ENCODE measurements around the gene NKX6-2.
"Not testable (repeated sequence)": the region's sequence is repeated elsewhere in the genome, so short reads cannot be mapped to it uniquely, and the experiment has no call there.

Gene NKX6-2

GRCh38 chr10:132785723-132786475 lies at the start of gene NKX6-2:
TSS of gene NKX6-2 (minus strand) at chr10:132786147. CDS start at chr10:132785948, 199 bp downstream.
- DNase-seq (ENCODE audit: low read depth), result no peak

- DNase-seq (ENCODE audit: low read depth), result no peak
Measured at GRCh38 chr10:132834891-132835847, 49.2 kb upstream of the NKX6-2 start.

- DNase-seq (ENCODE audit: low read depth), result no peak
Measured at GRCh38 chr10:132834311-132834761, 48.4 kb upstream of the NKX6-2 start.

GRCh38 chr10:132833421-132834111 lies 47.6 kb upstream of the NKX6-2 start:
- no peak for DNase-seq (ENCODE audit: low read depth)

GRCh38 chr10:132832186-132832969 lies 46.4 kb upstream of the NKX6-2 start:
- no peak for DNase-seq (ENCODE audit: low read depth)

- no peak for DNase-seq (ENCODE audit: low read depth)
Measured at GRCh38 chr10:132829403-132829802, 43.5 kb upstream of the NKX6-2 start.

- no peak for DNase-seq (ENCODE audit: low read depth)
Measured at GRCh38 chr10:132828681-132829080, 42.7 kb upstream of the NKX6-2 start.

GRCh38 chr10:132827861-132828539 lies 42.1 kb upstream of the NKX6-2 start:
- no peak for DNase-seq (ENCODE audit: low read depth)

- no peak for DNase-seq (ENCODE audit: low read depth)
Measured at GRCh38 chr10:132827423-132827789, 41.5 kb upstream of the NKX6-2 start.

GRCh38 chr10:132826524-132827422 lies 40.8 kb upstream of the NKX6-2 start:
- DNase-seq (ENCODE audit: low read depth), result no peak

- not testable (repeated sequence) for DNase-seq (ENCODE audit: low read depth)
Measured at GRCh38 chr10:132825783-132826523, 40.0 kb upstream of the NKX6-2 start.

GRCh38 chr10:132820056-132820455 lies 34.1 kb upstream of the NKX6-2 start:
- no peak for DNase-seq (ENCODE audit: low read depth)

- DNase-seq (ENCODE audit: low read depth), result no peak
Measured at GRCh38 chr10:132817701-132818211, 31.8 kb upstream of the NKX6-2 start.

- DNase-seq (ENCODE audit: low read depth), result no peak
Measured at GRCh38 chr10:132816718-132817117, 30.8 kb upstream of the NKX6-2 start.

- no peak for DNase-seq (ENCODE audit: low read depth)
Measured at GRCh38 chr10:132815168-132815857, 29.4 kb upstream of the NKX6-2 start.

- DNase-seq (ENCODE audit: low read depth), result no peak
Measured at GRCh38 chr10:132814469-132814856, 28.5 kb upstream of the NKX6-2 start.

GRCh38 chr10:132813560-132814468 lies 27.9 kb upstream of the NKX6-2 start:
- no peak for DNase-seq (ENCODE audit: low read depth)
